Sigmoid colon (tissue), 4 donors: Measurements from ENCODE around the gene CHRM5.

Source experiments
- POLR2A ChIP-seq, 2 donors: fragments of 450-650 bp; IDR thresholded peaks; one replicate each; pipeline ENCODE4 v1.6.1; 2016; ENCODE audit warnings: antibody characterized with exemption in 2 of 2, mild to moderate bottlenecking in 2 of 2, moderate library complexity in 2 of 2
- POLR2AphosphoS5 ChIP-seq, 4 donors: sonication (generic); formaldehyde crosslinking; IDR thresholded peaks; one replicate each; pipeline ENCODE4 v1.6.1; 2017; ENCODE audit warnings: antibody characterized with exemption in 4 of 4
- TF ChIP-seq, protein P1 (sequence below), 4 experiments: fragments of 450-650 bp in 3 of 4; fragments of 200-600 bp in 1 of 4; IDR thresholded peaks; one replicate each; pipeline ENCODE4 v1.5.1; 2016 to 2019; ENCODE audit warnings: antibody characterized with exemption in 4 of 4, mild to moderate bottlenecking in 3 of 4, moderate library complexity in 2 of 4

DNA sequence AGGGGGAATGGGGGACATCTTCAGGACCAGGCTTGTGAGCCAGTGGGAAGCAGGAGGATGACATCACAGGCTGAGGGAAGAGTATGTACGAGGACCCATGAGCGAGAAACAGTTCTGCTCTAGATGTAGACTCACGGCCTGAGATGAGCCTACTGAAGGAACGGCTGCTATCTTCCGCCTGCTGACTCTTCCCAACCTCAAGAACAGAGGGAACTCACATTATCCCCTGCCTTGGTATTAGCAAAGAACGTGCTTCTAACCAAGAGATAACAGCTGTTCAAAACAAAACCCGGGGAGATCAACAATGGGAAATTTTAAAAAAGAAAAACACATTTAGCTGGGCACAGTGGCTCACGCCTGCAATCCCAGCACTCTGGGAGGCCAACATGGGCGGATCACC, 45.4 kb downstream of the CHRM5 start:
- TF ChIP-seq, protein P1, sequence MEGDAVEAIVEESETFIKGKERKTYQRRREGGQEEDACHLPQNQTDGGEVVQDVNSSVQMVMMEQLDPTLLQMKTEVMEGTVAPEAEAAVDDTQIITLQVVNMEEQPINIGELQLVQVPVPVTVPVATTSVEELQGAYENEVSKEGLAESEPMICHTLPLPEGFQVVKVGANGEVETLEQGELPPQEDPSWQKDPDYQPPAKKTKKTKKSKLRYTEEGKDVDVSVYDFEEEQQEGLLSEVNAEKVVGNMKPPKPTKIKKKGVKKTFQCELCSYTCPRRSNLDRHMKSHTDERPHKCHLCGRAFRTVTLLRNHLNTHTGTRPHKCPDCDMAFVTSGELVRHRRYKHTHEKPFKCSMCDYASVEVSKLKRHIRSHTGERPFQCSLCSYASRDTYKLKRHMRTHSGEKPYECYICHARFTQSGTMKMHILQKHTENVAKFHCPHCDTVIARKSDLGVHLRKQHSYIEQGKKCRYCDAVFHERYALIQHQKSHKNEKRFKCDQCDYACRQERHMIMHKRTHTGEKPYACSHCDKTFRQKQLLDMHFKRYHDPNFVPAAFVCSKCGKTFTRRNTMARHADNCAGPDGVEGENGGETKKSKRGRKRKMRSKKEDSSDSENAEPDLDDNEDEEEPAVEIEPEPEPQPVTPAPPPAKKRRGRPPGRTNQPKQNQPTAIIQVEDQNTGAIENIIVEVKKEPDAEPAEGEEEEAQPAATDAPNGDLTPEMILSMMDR (IDR thresholded peaks at IDR 0.05) = no peak
- TF ChIP-seq POLR2AphosphoS5 (IDR thresholded peaks at IDR 0.05) (no peak), POLR2A (IDR thresholded peaks at IDR 0.05) (no peak)
